Activated B cell treated with CpG ODN at 0.5 μM for 24 hours (primary cell): ENCODE measurements around the gene KIAA0825. TPM values are rescaled to one million over a fixed set of nuclear protein-coding genes. Genes with fewer than 3 reads are reported as not detected.

ENCODE experiments used
- ATAC-seq: fragments of 200-7000 bp; cut with Tn5 transposase; one replicate; pipeline ENCODE4 v1.10.0; 2021; ENCODE audit warnings: low read depth, mild to moderate bottlenecking, moderate library complexity
- CTCF ChIA-PET: fragments of 350-600 bp; sonication (Branson Sonifier 250); formaldehyde crosslinking; loops from one replicate; lab custom pipeline; 2021; ENCODE audit warnings: antibody characterized with exemption; lab: Charles Lee
- POLR2A ChIA-PET: fragments of 350-600 bp; sonication (Branson Sonifier 250); formaldehyde crosslinking; loops from one replicate; lab custom pipeline; 2021; ENCODE audit warnings: antibody characterized with exemption; lab: Charles Lee
- DNase-seq: peaks from one replicate; pipeline ENCODE4 v3.0.0; 2022
- H3K27ac Mint-ChIP-seq: one replicate; pipeline ENCODE4 v1.8.0; 2020; ENCODE audit warnings: mixed read lengths
- H3K27me3 Mint-ChIP-seq: one replicate; pipeline ENCODE4 v1.8.0; 2021; ENCODE audit warnings: mixed read lengths
- H3K36me3 Mint-ChIP-seq: one replicate; pipeline ENCODE4 v1.8.0; 2021; ENCODE audit warnings: low read depth, mixed read lengths
- H3K4me1 Mint-ChIP-seq: one replicate; pipeline ENCODE4 v1.8.0; 2021; ENCODE audit warnings: mixed read lengths
- H3K4me3 Mint-ChIP-seq: one replicate; pipeline ENCODE4 v1.8.0; 2020; ENCODE audit warnings: mild to moderate bottlenecking, mixed read lengths
- H3K9me3 Mint-ChIP-seq: one replicate; pipeline ENCODE4 v1.8.0; 2020; ENCODE audit warnings: mixed read lengths
- intact Hi-C: fragments of 100-400 bp; cut with micrococcal nuclease; formaldehyde crosslinking; loops from one replicate; pipeline ENCODE4 v1.15.1; 2024
- total RNA-seq: library from RNA; stranded (reverse); gene quantifications from 2 replicates; pipeline ENCODE4 v1.2.3, GENCODE V29; 2022
- TF ChIP-seq, protein P1 (sequence below): fragments of 200-600 bp; IDR thresholded peaks from one replicate; pipeline ENCODE4 v1.8.0; 2022; ENCODE audit warnings: antibody characterized with exemption, mild to moderate bottlenecking

KIAA0825 gene
- total RNA-seq, 1 donor from 2014 or later, result 2.3 TPM

DNA sequence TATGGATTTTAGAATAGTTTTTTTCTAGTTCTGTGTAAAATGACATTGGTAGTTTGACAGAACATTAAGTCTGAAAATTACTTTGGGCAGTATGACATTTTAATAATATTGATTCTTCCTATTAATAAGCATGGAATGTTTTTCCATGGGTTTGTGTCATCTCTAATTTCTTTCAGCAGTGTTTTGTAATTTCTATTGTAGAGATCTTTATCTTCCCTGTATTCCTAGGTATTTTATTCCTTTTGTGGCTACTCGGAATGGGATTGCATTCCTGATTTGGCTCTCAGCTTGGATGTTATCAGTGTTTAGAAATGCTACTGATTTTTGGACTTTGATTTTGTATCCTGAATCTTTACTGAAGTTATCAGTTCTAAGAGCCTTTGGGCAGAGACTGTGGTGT is 420.4 kb downstream of the KIAA0825 start:
- H3K4me1 Mint-ChIP-seq, result no peaks in the 10 kb centered on the region
- peaks cover 5% of the 10 kb centered on the region for H3K27me3 Mint-ChIP-seq
- TF ChIP-seq, protein P1, sequence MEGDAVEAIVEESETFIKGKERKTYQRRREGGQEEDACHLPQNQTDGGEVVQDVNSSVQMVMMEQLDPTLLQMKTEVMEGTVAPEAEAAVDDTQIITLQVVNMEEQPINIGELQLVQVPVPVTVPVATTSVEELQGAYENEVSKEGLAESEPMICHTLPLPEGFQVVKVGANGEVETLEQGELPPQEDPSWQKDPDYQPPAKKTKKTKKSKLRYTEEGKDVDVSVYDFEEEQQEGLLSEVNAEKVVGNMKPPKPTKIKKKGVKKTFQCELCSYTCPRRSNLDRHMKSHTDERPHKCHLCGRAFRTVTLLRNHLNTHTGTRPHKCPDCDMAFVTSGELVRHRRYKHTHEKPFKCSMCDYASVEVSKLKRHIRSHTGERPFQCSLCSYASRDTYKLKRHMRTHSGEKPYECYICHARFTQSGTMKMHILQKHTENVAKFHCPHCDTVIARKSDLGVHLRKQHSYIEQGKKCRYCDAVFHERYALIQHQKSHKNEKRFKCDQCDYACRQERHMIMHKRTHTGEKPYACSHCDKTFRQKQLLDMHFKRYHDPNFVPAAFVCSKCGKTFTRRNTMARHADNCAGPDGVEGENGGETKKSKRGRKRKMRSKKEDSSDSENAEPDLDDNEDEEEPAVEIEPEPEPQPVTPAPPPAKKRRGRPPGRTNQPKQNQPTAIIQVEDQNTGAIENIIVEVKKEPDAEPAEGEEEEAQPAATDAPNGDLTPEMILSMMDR, result no peak
- ATAC-seq (no peak), DNase-seq (no peak)
- intact Hi-C loops, result no loop called here
- no peaks in the 10 kb centered on the region for H3K9me3 Mint-ChIP-seq
- no peaks in the 10 kb centered on the region for H3K36me3 Mint-ChIP-seq
- CTCF ChIA-PET, result no interaction called here
- POLR2A ChIA-PET, result no interaction called here
- H3K4me3 Mint-ChIP-seq, result no peak overlapping the region
- H3K27ac Mint-ChIP-seq, result no peak overlapping the region

DNA sequence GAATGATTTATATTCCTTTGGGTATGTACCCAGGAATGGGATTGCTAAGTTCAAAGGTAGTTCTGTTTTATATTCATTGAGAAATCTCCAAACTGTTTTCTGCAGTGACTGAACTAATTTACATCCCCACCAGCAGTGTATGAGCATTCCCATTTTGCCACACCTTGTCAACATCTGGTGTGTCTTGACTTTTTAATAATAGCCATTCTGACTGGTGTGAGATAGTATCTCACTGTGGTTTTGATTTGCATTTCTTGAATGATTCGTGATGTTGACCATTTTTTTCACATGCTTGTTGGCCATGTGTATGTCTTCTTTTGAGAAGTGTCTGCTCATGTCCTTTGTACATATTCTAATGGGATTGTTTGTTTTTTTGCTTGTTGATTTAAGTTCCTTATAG is 421.5 kb downstream of the KIAA0825 start:
- no peaks in the 10 kb centered on the region for H3K4me1 Mint-ChIP-seq
- no peaks in the 10 kb centered on the region for H3K36me3 Mint-ChIP-seq
- H3K4me3 Mint-ChIP-seq, result no peak overlapping the region
- no peak for ATAC-seq
- peaks cover 5% of the 10 kb centered on the region for H3K27me3 Mint-ChIP-seq
- H3K27ac Mint-ChIP-seq, result no peak overlapping the region
- DNase-seq, result no peak
- ChIA-PET POLR2A (no interaction called here), CTCF (no interaction called here)
- intact Hi-C loops, result no loop called here
- H3K9me3 Mint-ChIP-seq, result no peaks in the 10 kb centered on the region
- TF ChIP-seq, protein P1, result no peak

DNA sequence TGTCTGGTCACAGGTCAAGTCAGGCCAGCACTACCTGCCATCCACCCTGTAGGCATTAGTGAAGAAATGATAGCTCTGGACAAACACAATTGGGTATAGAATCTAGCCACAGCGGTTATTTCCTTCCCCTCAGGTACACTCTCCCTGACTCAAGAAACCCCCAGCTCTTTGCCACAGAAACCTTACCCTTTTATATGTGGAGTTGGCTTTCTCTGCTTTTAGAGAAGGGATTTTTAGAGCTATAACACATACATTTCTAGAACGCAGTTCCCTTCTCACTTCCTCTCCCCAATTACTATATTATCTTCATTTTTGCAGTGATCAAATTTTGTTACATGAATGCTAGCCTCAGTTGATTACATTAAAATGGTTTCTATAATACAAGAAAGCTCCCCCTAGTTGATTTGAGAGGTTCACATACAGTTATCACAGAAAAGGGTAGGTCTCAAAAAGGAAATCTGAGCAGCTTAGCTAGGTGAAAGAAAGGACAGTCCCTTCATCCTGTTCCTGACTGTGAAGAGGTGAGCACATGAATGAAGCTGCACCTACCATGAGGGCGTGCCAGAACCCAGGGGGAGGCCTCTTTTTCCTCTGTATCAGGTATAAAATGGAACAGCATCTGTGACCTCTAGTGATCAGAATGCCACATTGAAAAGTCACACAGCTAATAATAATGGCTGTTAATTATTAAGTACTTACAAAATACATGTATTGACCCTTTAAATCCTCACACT is 425.6 kb downstream of the KIAA0825 start:
- no peak for DNase-seq
- Mint-ChIP-seq H3K27ac (no peak overlapping the region), H3K4me3 (no peak overlapping the region), H3K4me1 (no peaks in the 10 kb centered on the region), H3K36me3 (no peaks in the 10 kb centered on the region), H3K9me3 (peaks cover 9% of the 10 kb centered on the region), H3K27me3 (no peaks in the 10 kb centered on the region)
- intact Hi-C loops, result no loop called here
- no peak for ATAC-seq
- CTCF ChIA-PET, result no interaction called here
- POLR2A ChIA-PET, result no interaction called here
- TF ChIP-seq, protein P1, result no peak

DNA sequence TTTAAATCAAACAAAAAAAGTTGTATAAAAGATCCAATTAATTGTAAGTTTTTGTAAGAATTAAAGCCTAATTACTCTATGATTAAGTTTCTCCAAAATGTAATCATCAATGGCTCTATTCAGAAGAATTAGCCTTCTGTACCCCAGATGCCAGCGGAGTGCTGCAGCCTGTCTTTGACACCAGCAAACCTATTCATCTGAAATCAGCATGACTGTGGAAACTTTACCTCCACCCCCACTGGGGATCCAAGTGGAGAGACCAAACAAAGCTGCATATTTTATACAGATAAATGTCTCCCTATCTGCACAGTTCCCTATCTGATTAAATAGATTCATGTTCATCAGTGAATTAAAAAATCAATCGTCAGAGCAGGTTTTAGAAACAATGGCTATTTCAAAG is 426.8 kb downstream of the KIAA0825 start:
- peaks cover 9% of the 10 kb centered on the region for H3K9me3 Mint-ChIP-seq
- intact Hi-C loops, result no loop called here
- ChIA-PET CTCF (no interaction called here), POLR2A (no interaction called here)
- H3K36me3 Mint-ChIP-seq, result no peaks in the 10 kb centered on the region
- ATAC-seq (no peak), DNase-seq (no peak)
- H3K27me3 Mint-ChIP-seq, result no peaks in the 10 kb centered on the region
- H3K4me1 Mint-ChIP-seq, result no peaks in the 10 kb centered on the region
- TF ChIP-seq, protein P1, result no peak
- no peak overlapping the region for H3K4me3 Mint-ChIP-seq
- no peak overlapping the region for H3K27ac Mint-ChIP-seq

DNA sequence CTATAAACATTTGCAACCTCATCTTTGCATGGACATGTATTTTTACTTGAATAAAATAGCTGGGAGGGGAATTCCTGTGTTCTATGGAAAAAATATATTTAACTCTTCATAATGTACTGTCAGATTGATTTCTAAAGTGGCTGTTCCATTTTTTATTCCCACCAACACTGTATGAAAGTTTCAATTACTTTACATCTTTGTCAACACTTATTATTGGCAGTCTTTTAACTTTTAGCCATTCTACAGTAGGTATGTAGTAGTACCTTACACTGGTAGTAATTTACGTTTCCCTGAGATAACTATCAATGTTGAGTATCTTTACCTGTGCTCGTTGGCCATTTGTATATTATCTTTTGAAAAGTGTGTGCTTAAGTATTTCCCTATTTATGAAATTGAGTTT is 429.7 kb downstream of the KIAA0825 start:
- no peak overlapping the region for H3K27ac Mint-ChIP-seq
- ATAC-seq, result no peak
- peaks cover 9% of the 10 kb centered on the region for H3K9me3 Mint-ChIP-seq
- no peak for DNase-seq
- no peaks in the 10 kb centered on the region for H3K27me3 Mint-ChIP-seq
- TF ChIP-seq, protein P1, result no peak
- no peak overlapping the region for H3K4me3 Mint-ChIP-seq
- H3K36me3 Mint-ChIP-seq, result no peaks in the 10 kb centered on the region
- ChIA-PET POLR2A (no interaction called here), CTCF (no interaction called here)
- no peaks in the 10 kb centered on the region for H3K4me1 Mint-ChIP-seq
- intact Hi-C loops, result no loop called here
